Activated gamma-delta T cell (primary cell): ENCODE measurements around the gene INAFM1.

Source experiments
- DNase-seq: peaks from one replicate; lab custom pipeline; 2025; lab: John Stamatoyannopoulos, UW
- total RNA-seq, 2 donors: gene quantifications; one replicate each; lab custom pipeline; 2026; lab: John Stamatoyannopoulos, UW

Gene INAFM1
- total RNA-seq = 3.4 to 4.7 reads per million in 2 donors

- DNase-seq = peak; percentile 100
Measured at GRCh38 chr19:47274071-47274890, at the start of gene INAFM1. Gene INAFM1 (plus strand): TSS chr19:47274885. CDS start chr19:47274920, 35 bp downstream.

GRCh38 chr19:47225746-47226425 lies 48.8 kb upstream of the INAFM1 start:
- DNase-seq = peak; percentile 87

- DNase-seq = no peak
Measured at GRCh38 chr19:47226426-47227351, 48.0 kb upstream of the INAFM1 start.

- no peak for DNase-seq
Measured at GRCh38 chr19:47227352-47228167, 47.1 kb upstream of the INAFM1 start.

DNA sequence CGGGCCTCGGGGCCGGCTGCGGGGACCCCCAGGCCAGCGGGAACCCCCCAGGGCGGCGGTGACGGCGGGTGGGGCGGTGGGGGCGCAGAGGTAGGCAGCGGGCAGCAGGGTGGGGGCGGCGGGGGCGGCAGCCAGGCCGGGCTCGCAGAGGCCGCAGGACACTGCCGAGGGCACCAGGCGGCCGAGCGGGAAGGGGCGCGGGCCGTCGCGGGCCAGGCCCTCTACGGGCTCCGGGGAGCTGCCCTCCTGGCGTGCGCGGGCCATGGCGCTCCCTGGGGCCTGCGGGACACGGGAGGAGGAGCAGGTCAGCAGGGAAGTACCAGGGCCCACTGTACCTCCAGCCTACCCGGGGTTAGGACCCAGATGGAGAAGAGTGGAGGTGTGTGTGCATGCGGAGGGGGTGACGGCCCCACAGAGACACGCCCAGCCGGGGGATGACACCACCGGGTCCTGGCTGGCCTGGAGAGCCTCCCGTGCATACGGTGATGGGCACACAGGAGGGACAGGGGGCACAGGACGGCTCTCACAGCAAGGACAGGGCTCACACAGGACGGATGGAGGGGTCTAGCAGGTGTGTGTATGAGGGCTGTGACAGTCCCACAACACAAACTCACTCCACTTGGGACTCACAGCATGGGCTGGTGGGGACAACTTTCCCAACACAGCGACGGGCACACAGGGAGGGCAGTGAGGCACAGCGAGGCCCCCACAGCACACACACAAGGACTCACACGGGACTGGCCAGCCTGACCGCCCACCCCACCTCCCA lies 46.3 kb upstream of the INAFM1 start:
- peak; percentile 40 for DNase-seq

- DNase-seq = no peak
Measured at GRCh38 chr19:47228937-47229675, 45.6 kb upstream of the INAFM1 start.

DNA sequence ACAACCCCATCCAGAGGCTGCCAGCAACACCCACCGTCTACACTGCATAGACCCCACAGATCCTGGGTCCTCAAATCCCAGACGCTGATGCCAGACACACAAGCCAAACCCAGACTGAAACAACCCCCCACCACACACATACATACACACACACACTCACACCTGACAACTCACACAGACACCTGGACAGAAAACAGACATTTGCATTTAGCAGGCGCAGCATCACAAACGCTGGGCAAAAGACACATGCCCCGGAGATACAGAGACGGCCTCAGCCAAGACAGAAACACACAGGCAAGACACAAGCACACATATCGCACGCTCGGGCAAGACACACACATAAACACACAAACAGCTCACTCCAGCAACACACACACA lies 45.0 kb upstream of the INAFM1 start:
- no peak for DNase-seq

GRCh38 chr19:47230054-47230920 lies 44.4 kb upstream of the INAFM1 start:
- peak; percentile 90 for DNase-seq

GRCh38 chr19:47230921-47231214 lies 43.8 kb upstream of the INAFM1 start, which contains the start of gene BBC3:
Gene BBC3 (minus strand): TSS chr19:47231199. CDS start chr19:47228431, 2,768 bp downstream.
- DNase-seq = no peak

DNA sequence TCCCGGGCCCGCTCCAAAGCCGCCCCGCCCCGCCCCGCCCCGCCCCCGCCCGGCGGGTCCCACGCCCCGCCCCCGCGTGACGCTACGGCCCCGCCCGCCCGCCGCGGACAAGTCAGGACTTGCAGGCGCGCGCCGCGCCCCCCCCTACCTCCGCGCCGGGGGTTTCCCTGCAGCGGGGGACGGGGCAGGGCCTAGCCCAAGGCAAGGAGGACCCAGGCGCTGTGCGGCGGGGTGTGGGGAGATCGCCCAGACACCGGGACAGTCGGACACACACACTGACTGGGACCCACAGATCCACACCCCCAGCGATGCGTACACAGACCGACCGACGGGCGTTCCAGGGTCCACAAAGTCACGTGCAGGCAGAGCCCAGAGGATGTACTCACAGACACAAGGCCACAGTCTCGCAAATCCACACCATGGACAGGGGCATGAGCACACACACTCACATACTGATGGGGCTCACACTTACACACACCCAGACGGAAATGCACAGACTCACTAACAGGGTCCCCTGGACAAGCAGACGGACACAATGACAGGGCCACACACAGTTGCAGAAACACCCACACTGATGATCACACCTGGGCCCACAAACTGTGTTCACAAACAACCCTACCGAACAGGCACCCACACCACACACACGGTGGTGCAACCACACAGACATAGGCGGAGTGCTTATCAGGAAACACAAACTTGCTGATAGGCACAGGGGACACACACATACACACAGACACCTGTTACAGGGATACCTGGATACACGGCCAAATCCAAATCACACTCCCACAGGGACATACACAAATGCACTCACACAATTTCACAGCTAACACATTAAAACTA lies 43.2 kb upstream of the INAFM1 start:
- peak; percentile 97 for DNase-seq

- DNase-seq = no peak
Measured at GRCh38 chr19:47232422-47233211, 42.1 kb upstream of the INAFM1 start.

GRCh38 chr19:47236072-47236675 lies 38.5 kb upstream of the INAFM1 start:
- DNase-seq = no peak

DNA sequence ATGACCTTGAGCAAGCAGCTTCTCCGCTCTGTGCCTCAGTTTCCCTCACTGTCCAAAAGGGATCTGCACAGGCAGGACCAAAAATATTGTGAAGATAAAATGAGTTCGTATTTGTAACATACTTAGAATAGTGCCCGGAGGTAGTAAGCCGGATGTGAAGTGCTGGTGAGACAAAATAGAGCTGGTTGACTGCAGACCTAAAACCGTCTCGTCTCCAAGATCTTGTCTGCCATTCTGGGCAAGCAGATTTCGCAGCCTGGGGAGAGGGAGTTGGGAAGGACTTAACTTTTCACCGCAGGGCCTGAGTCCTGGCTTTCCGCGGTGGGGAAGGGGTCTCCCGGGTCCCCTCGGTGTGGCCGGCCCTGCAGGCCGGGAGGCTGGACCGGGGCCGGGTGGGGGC lies 35.5 kb upstream of the INAFM1 start:
- DNase-seq = no peak

DNA sequence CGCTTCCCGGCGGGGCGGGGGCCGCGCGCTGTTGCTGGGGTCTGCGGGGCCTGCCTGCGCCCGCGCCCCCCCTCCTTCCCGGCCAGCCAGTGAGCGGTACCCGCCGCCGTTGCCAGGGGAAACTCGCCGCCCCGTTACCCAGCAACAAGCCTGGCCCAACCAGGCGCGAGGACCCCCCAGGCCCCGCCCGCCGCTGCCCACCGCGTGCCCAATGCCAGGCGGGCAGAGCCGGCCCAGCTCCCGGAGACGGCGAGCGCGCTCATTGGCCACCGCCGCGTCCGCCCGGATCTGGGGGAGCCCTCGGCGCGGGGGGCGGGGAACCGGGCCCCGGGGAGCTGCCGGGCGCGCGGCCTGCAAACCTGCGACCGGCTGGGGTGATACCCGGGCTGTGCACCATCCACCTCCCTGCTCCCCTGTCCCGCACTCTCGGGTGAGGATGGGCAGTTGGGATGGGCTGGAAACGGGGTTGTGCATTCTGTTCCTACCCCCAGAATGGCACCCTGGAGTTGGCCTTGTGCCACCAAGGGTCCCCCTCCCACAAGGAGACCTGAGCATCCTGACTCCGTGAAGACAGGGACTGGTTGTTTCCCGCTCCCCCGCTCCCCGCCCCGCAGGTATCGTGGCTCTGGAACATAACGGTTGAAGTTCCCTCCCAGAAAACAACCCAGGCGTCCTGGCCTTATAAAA lies 34.9 kb upstream of the INAFM1 start:
- peak; percentile 75 for DNase-seq

GRCh38 chr19:47240556-47240955 lies 34.1 kb upstream of the INAFM1 start:
- DNase-seq = no peak
